ENCODE measurements around the gene DDX52.

Gene DDX52

DNA sequence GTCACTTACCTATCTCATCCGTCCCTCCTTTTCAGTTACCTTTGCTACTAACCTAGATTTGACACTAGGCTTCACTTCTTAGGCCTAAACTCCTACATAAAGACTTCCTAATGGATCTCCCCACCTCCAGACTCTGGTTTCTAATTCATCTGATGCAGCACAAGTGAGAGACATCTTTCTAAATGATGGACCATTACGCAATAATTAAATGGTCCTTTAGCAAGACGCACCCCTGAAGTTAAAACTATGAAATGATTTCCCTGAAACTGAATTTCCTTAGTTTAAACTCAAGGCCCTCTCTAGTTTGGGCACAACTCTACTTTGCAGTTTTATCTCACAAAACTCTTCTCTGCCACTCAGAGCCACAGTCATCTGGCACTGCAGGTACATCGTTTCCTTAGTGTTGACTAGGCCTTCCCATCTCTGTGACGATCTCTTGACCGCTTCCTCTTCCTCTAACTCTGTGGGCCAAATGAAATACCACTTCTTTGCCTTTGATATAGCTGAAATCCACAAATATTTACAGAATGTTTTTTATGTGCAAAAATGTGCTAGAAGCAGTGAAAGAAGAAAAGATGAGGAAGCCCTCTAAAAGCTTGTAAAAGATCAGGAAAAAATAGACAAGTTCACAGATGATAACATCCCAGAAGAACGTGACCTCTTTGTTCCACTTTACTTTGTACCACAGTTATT is 37.3 kb downstream of the DDX52 start:
- ChIA-PET CTCF (interaction anchor here (1.0 to 1.1 kb wide), 2 partner anchors 36 to 165 kb away, joined by 4 read pairs; no protein-coding TSS in a partner anchor), POLR2A (no interaction called here)
- TF ChIP-seq, protein P1, sequence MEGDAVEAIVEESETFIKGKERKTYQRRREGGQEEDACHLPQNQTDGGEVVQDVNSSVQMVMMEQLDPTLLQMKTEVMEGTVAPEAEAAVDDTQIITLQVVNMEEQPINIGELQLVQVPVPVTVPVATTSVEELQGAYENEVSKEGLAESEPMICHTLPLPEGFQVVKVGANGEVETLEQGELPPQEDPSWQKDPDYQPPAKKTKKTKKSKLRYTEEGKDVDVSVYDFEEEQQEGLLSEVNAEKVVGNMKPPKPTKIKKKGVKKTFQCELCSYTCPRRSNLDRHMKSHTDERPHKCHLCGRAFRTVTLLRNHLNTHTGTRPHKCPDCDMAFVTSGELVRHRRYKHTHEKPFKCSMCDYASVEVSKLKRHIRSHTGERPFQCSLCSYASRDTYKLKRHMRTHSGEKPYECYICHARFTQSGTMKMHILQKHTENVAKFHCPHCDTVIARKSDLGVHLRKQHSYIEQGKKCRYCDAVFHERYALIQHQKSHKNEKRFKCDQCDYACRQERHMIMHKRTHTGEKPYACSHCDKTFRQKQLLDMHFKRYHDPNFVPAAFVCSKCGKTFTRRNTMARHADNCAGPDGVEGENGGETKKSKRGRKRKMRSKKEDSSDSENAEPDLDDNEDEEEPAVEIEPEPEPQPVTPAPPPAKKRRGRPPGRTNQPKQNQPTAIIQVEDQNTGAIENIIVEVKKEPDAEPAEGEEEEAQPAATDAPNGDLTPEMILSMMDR (IDR thresholded peaks at IDR 0.05; ENCODE audit: insufficient read depth, low read length, missing control alignments): no peak
- H3K4me3 ChIP-seq (ENCODE audit: low read depth, low read length): no peak overlapping the region; the same call in 1 of the 2 replicates
- DNase-seq (ENCODE audit: low read depth, low spot score): no peak

- H3K4me3 ChIP-seq (ENCODE audit: low read depth, low read length): no peak overlapping the region
- TF ChIP-seq, protein P1 (IDR thresholded peaks at IDR 0.05; ENCODE audit: insufficient read depth, low read length, missing control alignments): no peak
- no peak for DNase-seq (ENCODE audit: low read depth, low spot score)
- ChIA-PET CTCF (interaction anchor here (1.0 kb wide), 2 partner anchors 35 to 211 kb away, joined by 3 to 4 read pairs; no protein-coding TSS in a partner anchor), POLR2A (no interaction called here)
These were observed 38.2 kb downstream of the DDX52 start for GRCh38 chr17:37605081-37605480.

GRCh38 chr17:37604556-37604955 is 38.7 kb downstream of the DDX52 start:
- TF ChIP-seq, protein P1 (IDR thresholded peaks at IDR 0.05; ENCODE audit: insufficient read depth, low read length, missing control alignments): no peak
- POLR2A ChIA-PET: no interaction called here
- CTCF ChIA-PET: interaction anchor here (1.0 kb wide), 1 partner anchor 212 kb away, joined by 3 read pairs; no protein-coding TSS in a partner anchor
- no peak for DNase-seq (ENCODE audit: low read depth, low spot score)
- no peak overlapping the region for H3K4me3 ChIP-seq (ENCODE audit: low read depth, low read length)

- no peak overlapping the region for H3K4me3 ChIP-seq (ENCODE audit: low read depth, low read length)
- CTCF ChIA-PET: interaction anchor here (1.6 kb wide), 1 partner anchor 10 kb away, joined by 4 read pairs; no protein-coding TSS in a partner anchor
- TF ChIP-seq, protein P1 (IDR thresholded peaks at IDR 0.05; ENCODE audit: insufficient read depth, low read length, missing control alignments): no peak
- POLR2A ChIA-PET: no interaction called here
- no peak for DNase-seq (ENCODE audit: low read depth, low spot score)
These were observed 45.1 kb downstream of the DDX52 start for GRCh38 chr17:37598145-37598544.

- H3K4me3 ChIP-seq (ENCODE audit: low read depth, low read length): no peak overlapping the region
- TF ChIP-seq, protein P1 (IDR thresholded peaks at IDR 0.05; ENCODE audit: insufficient read depth, low read length, missing control alignments): no peak
- POLR2A ChIA-PET: no interaction called here
- no peak for DNase-seq (ENCODE audit: low read depth, low spot score)
- CTCF ChIA-PET: interaction anchor here (1.5 kb wide), 1 partner anchor 22 kb away, joined by 3 read pairs; no protein-coding TSS in a partner anchor
These were observed 51.0 kb downstream of the DDX52 start for GRCh38 chr17:37592291-37592690.

GRCh38 chr17:37585066-37585465 is 58.2 kb downstream of the DDX52 start:
- no peak for DNase-seq (ENCODE audit: low read depth, low spot score)
- POLR2A ChIA-PET: no interaction called here
- no peak overlapping the region for H3K4me3 ChIP-seq (ENCODE audit: low read depth, low read length)
- CTCF ChIA-PET: interaction anchor here (1.5 kb wide), 1 partner anchor 231 kb away, joined by 3 read pairs; no protein-coding TSS in a partner anchor
- TF ChIP-seq, protein P1 (IDR thresholded peaks at IDR 0.05; ENCODE audit: insufficient read depth, low read length, missing control alignments): no peak

All from AG04449 (cell line).